Kidney (tissue), 14 donors: Measurements from ENCODE around the gene SLF1. TPM values are rescaled to one million over a fixed set of nuclear protein-coding genes. Genes with fewer than 3 reads are reported as not detected.
A peak's percentile ranks its signal among the peaks of the same experiment; 100 is the strongest.

Experiments
- DNase-seq, 5 donors: peaks; one replicate each; pipeline ENCODE4 v3.0.0-alpha.2; 2013 to 2020
- FAIRE-seq: peaks from 2 replicates; lab custom pipeline; 2012; peaks lifted over from hg19 to GRCh38; lab: Jason Lieb, UNC
- H3K27ac ChIP-seq, 2 donors: one replicate each; pipeline ENCODE4 v1.7.0; 2013; ENCODE audit warnings: low read depth in 2 of 2, low read length in 2 of 2, inconsistent platforms in 1 of 2
- H3K27me3 ChIP-seq: one replicate; pipeline ENCODE4 v1.7.1; 2013; ENCODE audit warnings: low read length, inconsistent platforms; ENCODE audit not compliant: control insufficient read depth, insufficient read depth
- H3K36me3 ChIP-seq, 3 donors: one replicate each; pipeline versions ENCODE4 v1.7.0 to v1.7.1; 2013; ENCODE audit warnings: low read length in 3 of 3, control low read depth in 1 of 3, inconsistent platforms in 1 of 3; ENCODE audit not compliant: insufficient read depth in 3 of 3, control insufficient read depth in 2 of 3
- H3K4me1 ChIP-seq, 3 donors: one replicate each; pipeline versions ENCODE4 v1.7.0 to v1.7.1; 2013; ENCODE audit warnings: low read length in 3 of 3, inconsistent platforms in 1 of 3, low read depth in 1 of 3; ENCODE audit not compliant: control insufficient read depth in 2 of 3, insufficient read depth in 2 of 3
- H3K4me3 ChIP-seq, 3 donors: one replicate each; pipeline versions ENCODE4 v1.7.0 to v1.8.1; 2013; ENCODE audit warnings: low read length in 3 of 3, control low read depth in 1 of 3, inconsistent platforms in 1 of 3
- H3K9ac ChIP-seq, 3 donors: one replicate each; pipeline versions ENCODE4 v1.7.0 to v1.7.1; 2013; ENCODE audit warnings: low read length in 3 of 3, control low read depth in 1 of 3, inconsistent platforms in 1 of 3
- H3K9me3 ChIP-seq, 3 donors: one replicate each; pipeline versions ENCODE4 v1.7.0 to v1.7.1; 2013; ENCODE audit warnings: low read length in 3 of 3, control low read depth in 1 of 3, inconsistent platforms in 1 of 3; ENCODE audit not compliant: control insufficient read depth in 2 of 3, insufficient read depth in 1 of 3
- intact Hi-C: fragments of 100-400 bp; cut with DNase I; formaldehyde crosslinking; loops from one replicate; pipeline ENCODE4 v1.11.1; 2022
- polyA plus RNA-seq: library from polyadenylated mRNA; stranded (reverse); fragments of 350-450 nt; fragmentation: Illumina TruSeq; extraction: RNeasy Lipid Tissue Mini Kit (QIAGEN cat#74804); gene quantifications from one replicate; pipeline ENCODE4 v1.2.3, GENCODE V29; 2014; ENCODE audit warnings: low read depth, low replicate concordance; ENCODE audit not compliant: insufficient read depth
- total RNA-seq: library from RNA; stranded (reverse); fragmentation: NEBNext Ultra II Directional; extraction: Animal tissue kit (Norgen Biotek cat#: 25700); gene quantifications from one replicate; pipeline ENCODE4 v1.2.1, GENCODE V29; 2021
- TF ChIP-seq, protein P1 (sequence below): IDR thresholded peaks from 3 replicates; pipeline ENCODE4 v1.5.1; 2012; ENCODE audit warnings: mild to moderate bottlenecking, moderate library complexity, borderline replicate concordance; ENCODE audit not compliant: insufficient read depth; ENCODE audit errors: extremely low read depth
- donor health status: control.
- donor health status: control.
- donor health status: control.
- donor health status: control.
- donor health status: control.
- donor health status: DM: yes; HTN: yes; CAD: no.
- donor health status: Normal renal cell carcinoma (clear cell type).

SLF1 gene
- total and polyA plus RNA-seq, 2 donors from 2014 or later, result 1.3 to 4.5 TPM

DNA sequence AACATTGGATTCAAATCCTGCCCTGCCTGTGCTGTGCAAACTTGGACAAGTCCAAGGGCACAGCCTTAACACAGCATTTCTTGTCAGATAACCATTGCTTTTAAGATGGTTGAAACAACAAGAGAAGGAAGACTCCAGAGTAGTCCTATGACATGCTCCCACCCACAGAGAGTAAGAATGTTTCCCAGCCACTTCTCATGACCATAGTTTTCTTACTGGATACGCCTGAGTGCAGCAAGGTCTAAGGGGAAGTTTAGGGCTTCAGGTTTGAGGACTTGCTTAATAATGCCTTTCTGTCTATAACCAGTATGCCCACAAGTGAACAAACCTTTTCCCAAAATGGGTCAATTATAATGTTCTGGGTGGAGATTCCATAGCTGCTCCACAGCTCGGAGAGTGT, 126.4 kb downstream of the SLF1 start:
- H3K4me1 ChIP-seq, result no peaks in the 10 kb centered on the region
- DNase-seq, result no peak

DNA sequence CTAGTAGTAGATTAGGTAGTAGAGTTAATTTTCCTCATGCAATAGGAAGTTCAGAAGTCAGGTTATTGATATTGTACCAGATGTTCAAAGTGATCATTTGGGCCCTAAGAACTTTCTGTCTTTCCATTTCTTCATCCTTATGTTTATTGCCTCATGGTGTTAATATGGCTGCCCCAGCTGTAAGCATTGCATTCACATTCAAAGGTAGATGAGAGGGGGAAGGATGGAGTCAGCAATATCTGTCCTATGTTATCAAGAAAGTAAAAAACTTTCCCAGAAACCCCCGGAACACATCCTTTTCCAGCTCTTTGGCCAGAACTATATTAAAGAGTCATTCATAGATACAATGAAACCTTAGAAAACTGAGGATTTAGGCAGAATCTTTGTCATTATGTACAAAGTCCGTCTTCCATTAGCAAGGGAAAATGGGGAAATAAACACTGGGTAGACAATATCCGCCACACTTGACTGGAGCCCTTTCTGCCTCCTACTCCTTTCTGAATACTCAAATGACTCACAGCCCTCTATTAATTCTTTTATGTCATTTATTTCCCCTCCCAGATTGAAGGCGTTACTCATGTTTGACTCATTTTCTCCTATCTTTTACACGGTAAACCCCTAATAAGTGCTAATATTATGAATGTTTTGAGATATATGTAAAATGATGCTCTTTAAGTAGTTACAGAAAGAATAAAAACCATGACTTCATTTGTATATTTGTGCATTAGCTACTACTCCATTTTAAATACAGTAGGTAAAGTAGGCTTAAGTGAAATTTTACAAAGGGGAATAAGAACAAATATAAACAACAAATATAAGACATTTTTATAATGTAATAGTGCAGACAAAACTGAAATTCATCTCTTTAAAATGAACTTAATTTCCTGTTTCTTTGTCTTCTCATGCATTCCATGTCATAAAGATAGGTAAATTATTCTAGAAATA, 127.6 kb downstream of the SLF1 start:
- Histone ChIP-seq H3K9me3 (no peaks in the 10 kb centered on the region), H3K36me3 (no peaks in the 10 kb centered on the region), H3K4me3 (no peak overlapping the region), H3K9ac (no peak overlapping the region), H3K27me3 (no peaks in the 10 kb centered on the region), H3K27ac (no peak overlapping the region), H3K4me1 (no peaks in the 10 kb centered on the region)
- TF ChIP-seq, protein P1, sequence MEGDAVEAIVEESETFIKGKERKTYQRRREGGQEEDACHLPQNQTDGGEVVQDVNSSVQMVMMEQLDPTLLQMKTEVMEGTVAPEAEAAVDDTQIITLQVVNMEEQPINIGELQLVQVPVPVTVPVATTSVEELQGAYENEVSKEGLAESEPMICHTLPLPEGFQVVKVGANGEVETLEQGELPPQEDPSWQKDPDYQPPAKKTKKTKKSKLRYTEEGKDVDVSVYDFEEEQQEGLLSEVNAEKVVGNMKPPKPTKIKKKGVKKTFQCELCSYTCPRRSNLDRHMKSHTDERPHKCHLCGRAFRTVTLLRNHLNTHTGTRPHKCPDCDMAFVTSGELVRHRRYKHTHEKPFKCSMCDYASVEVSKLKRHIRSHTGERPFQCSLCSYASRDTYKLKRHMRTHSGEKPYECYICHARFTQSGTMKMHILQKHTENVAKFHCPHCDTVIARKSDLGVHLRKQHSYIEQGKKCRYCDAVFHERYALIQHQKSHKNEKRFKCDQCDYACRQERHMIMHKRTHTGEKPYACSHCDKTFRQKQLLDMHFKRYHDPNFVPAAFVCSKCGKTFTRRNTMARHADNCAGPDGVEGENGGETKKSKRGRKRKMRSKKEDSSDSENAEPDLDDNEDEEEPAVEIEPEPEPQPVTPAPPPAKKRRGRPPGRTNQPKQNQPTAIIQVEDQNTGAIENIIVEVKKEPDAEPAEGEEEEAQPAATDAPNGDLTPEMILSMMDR, result no peak
- no peak for FAIRE-seq
- DNase-seq, result peak in 2 of 5 donors; percentile 7 to 11
- intact Hi-C loops, result no loop called here

More for the DNA sequence above, 126.4 kb downstream of the SLF1 start:
- FAIRE-seq, result no peak
- H3K4me3 ChIP-seq, result no peak overlapping the region
- no peaks in the 10 kb centered on the region for H3K27me3 ChIP-seq
- no peaks in the 10 kb centered on the region for H3K9me3 ChIP-seq
- H3K9ac ChIP-seq, result no peak overlapping the region
- no peaks in the 10 kb centered on the region for H3K36me3 ChIP-seq
- TF ChIP-seq, protein P1, result no peak
- H3K27ac ChIP-seq, result no peak overlapping the region
- intact Hi-C loops, result no loop called here

DNA sequence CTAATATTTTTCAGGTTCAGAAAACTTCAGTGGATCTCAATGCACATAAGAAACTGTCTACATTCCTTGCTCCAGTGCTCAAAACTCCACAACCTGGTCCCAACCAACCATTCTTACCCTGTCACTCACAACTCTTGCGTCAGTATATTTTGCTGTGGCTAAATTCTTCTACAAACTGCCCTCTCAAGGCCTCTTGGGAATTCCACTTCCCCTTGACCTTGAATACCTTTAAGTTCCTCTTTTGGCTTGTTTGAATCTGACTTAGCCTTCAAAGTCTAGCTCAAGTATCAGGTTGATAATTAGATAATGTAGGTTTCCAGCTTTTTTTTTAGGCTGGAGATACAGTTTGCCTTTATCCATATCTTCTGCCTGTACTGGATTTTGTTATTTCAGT, 128.3 kb downstream of the SLF1 start:
- Histone ChIP-seq H3K9ac (no peak overlapping the region), H3K4me1 (no peaks in the 10 kb centered on the region), H3K36me3 (no peaks in the 10 kb centered on the region), H3K27ac (no peak overlapping the region), H3K27me3 (no peaks in the 10 kb centered on the region), H3K4me3 (no peak overlapping the region), H3K9me3 (no peaks in the 10 kb centered on the region)
- FAIRE-seq (no peak), DNase-seq (no peak)
- TF ChIP-seq, protein P1, result no peak
- intact Hi-C loops, result no loop called here

Other genes starting within 250 kb of the SLF1 start
- 5.4 TPM for gene KIAA0825, start 65 bp upstream of the SLF1 start, total RNA-seq
- gene KIAA0825, start 65 bp upstream of the SLF1 start, polyA plus RNA-seq, result 0.80 TPM